ENCODE measurements around the gene TINAGL1.

Gene TINAGL1

DNA sequence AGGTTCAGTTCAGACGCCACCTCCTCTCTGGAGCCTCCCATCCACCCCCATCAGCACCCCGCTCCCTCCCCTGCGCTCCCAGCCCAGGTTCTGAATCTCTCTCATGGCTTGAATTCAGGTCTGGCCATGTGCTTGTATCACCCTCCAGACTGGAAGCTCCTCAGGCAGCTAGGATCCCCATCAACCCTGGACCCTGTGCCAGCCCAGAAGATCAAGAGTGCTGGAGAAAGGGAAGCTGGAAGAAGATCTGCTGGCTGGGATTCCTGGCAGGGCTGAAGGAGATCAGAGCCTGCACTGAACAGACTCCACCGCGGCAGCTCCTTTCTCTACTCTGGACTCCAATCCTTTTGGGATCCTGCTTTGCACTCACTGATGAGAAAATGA is 11.7 kb upstream of the TINAGL1 start:
- H3K4me3 ChIP-seq (ENCODE audit: low read length): no peak overlapping the region
- DNase-seq (ENCODE audit: low read depth, low spot score): no peak

DNA sequence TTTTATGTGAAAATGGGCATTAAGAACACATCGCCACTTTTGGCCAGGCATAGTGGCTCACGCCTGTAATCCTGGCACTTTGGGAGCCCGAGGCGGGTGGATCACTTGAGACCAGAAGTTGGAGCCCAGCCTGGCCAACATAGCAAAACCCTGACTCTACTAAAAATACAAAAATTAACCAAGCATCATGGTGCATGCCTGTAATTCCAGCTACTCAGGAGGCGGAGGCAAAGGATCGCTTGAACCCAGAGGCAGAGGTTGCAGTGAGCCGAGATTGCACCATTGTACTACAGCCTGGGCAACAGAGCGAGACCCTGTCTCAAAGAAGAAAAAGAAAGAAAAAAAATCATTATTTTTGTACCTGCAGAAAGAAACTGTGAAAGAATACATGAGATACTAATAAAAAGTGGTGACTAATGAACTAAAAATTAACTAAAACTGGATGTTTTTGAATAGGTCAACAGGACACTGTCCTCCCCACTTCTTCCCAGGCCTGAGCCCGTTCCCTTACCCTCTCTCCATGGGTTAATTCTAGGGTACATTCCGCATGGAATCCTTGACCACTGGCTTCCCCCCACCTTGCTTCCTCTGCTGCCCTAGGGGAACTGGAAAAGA is 8.3 kb upstream of the TINAGL1 start:
- H3K4me3 ChIP-seq (ENCODE audit: low read length): no peak overlapping the region
- DNase-seq (ENCODE audit: low read depth, low spot score): no peak

DNA sequence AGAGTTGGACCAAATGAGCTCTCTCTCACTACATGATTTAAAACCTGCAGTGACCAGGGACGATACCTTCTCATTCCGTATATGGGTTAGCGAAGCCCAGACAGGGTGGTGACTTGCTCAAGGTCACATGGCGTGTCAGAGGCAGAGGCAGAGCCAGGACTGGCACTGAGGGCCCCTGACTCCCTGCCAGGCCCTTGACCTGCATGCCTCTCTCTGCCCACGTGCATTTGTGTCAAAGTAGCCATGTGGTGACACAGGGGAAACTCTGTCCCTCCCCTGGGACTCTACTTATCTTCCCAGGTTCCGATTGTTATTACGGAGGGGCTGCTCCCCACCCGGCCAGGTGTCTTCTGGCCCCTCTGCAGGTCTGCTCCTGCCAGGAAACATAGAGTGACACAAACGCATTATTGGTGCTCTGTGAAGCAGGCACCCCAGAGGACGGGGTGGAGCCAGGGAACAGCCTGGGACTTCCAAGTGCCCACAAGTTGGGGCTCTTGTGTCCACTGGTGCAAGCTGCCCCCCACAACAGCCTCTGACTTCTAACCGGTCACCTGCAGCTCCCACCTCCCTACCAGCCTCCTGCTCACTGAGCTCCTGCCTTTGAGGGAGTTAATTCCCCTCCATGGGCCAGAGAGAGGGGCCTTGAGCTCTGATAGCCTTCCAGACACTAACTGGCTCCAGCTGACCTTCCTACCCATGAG is 7.3 kb upstream of the TINAGL1 start:
- no peak for DNase-seq (ENCODE audit: low read depth, low spot score)

DNA sequence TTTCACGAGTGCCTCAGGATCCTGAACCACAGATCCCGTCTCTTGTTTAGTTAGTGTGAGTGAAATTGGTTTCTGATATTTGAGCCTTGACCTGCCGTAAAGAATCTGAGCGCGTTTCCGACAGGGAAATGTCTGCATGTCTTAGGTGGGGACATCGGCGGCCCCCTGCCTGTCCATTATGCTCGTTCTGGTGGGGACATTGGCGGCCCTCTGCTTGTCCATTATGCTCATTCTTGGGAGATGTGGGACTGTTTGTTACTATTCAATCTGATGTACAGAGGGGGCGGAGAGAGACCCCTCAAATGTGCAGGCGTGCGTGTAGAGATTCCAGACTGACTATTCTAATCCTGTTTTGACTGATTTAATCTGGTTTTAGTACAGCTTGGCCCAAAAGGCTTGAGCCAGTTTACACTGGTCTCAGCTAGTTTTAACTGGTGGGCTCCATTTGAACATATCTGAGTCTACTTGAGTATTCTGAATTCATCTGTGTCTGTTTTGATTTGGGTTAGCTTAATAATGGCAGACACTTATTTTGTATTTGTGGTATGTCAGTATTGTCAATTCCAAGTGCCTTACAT is 6.6 kb upstream of the TINAGL1 start:
- no peak for DNase-seq (ENCODE audit: low read depth, low spot score)
- H3K4me3 ChIP-seq (ENCODE audit: low read length): no peak overlapping the region

More for the DNA sequence above, 7.3 kb upstream of the TINAGL1 start:
- H3K4me3 ChIP-seq (ENCODE audit: low read length): no peak overlapping the region

DNA sequence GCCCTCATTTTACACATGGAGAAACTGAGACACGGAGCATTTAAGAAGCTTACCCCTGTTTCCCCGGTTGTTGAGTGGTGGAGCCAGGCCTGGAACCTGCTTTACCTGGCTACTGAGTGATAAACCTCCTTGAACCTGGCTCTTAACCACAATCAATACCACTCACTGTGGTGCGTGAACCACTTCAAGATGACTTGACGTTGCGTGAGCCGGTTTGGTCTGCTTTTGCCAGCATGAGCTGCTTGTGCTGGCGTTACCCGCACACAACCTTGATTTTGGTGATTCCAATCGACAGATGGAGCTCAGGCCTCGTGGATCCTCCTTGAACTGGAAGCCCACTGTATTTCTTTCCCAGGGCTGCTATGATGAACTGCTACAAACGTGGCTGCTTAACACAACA is 6.1 kb upstream of the TINAGL1 start:
- peak; percentile 29 for DNase-seq (ENCODE audit: low read depth, low spot score)
- H3K4me3 ChIP-seq (ENCODE audit: low read length): no peak overlapping the region

DNA sequence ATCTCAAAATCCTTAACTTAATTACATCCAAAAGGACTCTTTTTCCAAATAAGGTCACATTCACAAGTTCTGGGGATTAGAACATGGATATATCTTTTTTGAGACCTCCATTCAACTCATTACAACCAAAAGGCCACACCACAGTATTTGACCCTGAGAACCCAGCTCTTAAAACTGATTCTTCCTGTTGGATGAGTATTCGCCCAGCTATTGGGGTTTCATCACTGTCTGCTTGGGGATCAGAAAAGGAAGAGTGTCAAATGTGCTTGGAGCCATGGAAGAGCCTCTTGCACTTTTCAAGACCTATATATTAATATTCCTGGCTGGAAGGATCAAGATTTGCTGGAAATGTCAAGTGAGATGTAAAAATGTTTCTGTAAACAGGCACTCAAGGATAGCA is 5.4 kb upstream of the TINAGL1 start:
- no peak for DNase-seq (ENCODE audit: low read depth, low spot score)
- no peak overlapping the region for H3K4me3 ChIP-seq (ENCODE audit: low read length)

DNA sequence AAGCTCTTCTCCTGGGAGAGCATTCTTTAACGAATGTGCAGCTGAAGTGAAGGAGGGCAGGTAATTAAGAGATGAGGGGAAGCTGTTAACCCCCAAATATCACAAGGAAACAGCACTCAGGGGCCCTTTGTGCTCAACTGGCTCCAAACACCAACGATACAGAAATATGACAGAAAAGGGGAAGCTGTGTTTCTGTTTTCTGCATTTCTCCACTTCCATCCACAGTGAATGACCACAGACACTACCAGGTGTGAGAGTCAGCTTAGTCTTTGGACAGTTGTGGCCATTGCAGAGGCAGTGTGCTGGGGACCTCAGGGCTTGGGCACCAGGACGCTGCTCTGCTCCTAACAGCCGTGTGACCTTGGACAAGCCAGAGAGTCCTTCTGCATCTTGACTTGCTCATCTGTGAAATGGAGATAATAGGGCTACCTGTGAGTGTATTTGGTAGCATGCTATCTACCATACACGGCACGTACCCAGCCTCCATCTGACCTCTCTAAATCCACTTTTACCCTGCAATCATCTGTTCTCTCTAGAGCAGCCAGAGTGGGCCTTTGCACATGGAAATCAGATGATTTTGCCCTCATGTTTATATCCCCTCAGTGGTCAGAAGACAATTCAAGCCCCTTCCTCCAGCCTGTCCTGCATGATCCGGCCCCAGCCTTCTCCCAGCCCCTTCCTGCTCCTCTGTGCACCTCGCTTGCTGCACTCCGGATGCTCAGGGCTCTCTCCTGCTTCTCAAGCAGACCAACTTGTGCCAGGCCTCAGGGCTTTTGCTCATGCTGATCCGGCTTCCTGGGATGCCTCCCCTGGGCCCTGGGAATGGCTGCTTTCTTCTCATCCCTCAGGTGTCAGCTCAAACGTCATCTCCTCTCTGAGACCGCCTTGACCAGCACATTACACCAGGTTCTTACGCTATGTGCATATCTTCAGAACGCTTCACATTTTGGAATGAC is 4.7 kb upstream of the TINAGL1 start:
- no peak for DNase-seq (ENCODE audit: low read depth, low spot score)

DNA sequence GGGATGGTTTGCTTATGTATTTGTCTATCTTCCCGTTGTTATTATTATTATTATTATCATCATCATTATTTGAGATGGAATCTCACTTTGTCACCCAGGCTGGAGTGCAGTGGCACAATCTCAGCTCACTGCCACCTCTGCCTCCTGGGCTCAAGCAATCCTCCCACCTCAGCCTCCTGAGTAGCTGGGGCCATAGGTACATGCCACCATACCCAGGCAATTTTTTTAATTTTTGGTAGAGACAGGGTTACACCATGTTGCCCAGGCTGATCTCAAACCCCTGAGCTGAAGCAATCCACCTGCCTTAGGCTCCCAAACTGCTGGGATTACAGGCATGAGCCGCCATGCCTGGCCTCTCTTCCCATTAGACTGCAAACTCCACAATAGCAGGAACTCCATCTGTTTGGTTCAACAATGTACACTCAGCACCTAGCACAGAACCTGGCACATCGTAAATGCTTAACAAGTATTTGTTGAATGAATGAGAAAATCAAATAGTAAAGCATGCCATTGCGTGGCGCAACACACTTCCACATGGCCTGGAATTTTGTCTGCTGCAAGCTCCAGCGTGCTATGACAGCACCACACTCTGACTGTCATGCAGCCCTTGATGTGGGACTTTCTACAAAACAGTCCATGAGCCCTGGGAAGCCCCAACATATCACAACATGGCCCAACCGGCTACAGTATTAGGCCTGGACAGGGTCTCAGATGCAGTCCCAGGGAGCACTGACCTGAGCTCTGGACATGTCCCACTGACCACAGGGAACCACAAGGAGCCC is 3.8 kb upstream of the TINAGL1 start:
- no peak overlapping the region for H3K4me3 ChIP-seq (ENCODE audit: low read length)
- DNase-seq (ENCODE audit: low read depth, low spot score): no peak

More for the DNA sequence above, 4.7 kb upstream of the TINAGL1 start:
- H3K4me3 ChIP-seq (ENCODE audit: low read length): no peak overlapping the region

DNA sequence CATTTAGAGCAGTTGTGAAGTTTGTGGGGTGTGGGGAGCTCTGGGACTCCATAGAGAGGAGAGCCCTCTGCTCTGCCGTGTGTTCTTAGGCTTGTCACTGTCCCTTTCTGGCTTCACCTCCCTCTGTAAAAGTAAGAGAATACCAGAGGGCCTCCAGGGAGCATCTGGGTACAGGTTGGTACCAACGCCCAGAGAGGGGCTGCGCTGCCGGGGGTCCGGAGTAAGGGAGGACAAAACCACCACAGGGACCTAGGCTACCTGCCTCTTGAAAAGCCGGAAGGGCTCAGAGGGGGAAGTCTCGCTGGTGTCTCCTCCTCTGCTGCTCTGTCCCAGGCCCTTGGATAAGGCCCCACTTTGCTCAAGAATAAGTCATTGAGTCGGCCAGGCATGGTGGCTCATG is 3.1 kb upstream of the TINAGL1 start:
- H3K4me3 ChIP-seq (ENCODE audit: low read length): no peak overlapping the region
- DNase-seq (ENCODE audit: low read depth, low spot score): no peak

DNA sequence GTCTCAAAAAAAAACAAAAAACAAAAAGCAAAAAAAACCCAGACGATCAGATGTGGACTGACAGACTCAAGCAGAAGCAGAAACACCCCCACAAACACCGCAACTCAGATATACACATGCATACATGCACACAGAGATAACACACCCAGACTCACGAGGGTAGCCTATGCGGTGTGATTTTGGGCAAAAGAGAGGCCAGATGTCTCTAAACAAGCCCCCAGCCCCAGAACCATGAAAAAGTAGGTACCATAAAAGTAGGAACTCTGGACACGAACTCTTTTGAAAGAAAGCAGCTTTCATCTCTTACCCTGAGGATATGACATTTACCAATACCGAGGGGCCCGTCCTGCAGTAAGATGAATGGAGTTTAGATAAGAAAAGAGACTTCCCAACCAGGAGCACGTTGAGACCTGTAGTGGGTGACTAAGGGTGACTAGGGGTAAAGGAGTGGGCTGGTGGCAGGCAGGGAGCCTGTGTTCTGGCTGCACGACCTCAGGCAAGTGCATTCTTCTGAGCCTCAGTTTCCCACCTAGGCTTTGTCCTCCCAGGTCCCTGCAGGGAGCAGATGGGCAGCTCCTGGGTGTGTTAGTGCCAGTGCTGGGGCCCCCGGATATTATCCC is 1.5 kb upstream of the TINAGL1 start:
- no peak overlapping the region for H3K4me3 ChIP-seq (ENCODE audit: low read length)
- DNase-seq (ENCODE audit: low read depth, low spot score): no peak

DNA sequence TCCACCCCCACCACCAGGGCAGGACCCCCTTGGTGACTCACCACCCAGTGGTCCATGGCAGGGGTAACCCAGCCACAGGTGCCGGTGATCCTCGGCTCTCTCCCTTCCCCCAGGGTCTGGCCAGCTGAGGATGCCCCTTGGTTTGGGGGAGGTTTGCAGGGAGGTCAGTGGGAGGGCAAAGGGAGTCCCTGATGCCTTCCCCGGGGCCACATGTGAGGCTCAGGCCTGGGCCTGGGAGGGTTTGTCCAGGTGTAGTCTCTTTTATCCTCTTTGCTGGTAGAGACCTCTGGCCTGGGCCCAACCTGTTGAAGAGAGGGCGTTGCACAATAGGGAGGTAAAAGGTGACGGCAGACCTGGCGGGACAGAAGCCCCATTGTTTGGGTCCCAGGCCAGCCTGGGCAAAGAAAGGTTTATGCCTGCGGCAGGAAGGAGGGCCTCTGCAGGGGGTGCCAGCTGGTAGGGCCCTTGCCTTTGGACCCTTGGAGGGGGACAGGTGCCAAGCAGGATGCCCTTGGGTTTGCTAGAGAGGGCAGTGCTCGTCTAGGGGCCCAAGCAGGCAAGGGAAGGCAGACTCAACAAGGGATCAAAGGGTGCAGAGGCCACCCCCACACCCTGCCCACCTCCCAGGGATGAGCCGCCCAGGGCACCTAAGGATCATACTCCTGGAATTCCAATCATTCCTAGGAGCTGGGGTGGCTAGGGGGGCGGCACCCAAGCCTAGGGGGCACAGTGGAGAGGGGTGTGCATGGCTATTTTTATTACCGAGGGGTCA is 760 bp upstream of the TINAGL1 start:
- no peak overlapping the region for H3K4me3 ChIP-seq (ENCODE audit: low read length)
- no peak for DNase-seq (ENCODE audit: low read depth, low spot score)

DNA sequence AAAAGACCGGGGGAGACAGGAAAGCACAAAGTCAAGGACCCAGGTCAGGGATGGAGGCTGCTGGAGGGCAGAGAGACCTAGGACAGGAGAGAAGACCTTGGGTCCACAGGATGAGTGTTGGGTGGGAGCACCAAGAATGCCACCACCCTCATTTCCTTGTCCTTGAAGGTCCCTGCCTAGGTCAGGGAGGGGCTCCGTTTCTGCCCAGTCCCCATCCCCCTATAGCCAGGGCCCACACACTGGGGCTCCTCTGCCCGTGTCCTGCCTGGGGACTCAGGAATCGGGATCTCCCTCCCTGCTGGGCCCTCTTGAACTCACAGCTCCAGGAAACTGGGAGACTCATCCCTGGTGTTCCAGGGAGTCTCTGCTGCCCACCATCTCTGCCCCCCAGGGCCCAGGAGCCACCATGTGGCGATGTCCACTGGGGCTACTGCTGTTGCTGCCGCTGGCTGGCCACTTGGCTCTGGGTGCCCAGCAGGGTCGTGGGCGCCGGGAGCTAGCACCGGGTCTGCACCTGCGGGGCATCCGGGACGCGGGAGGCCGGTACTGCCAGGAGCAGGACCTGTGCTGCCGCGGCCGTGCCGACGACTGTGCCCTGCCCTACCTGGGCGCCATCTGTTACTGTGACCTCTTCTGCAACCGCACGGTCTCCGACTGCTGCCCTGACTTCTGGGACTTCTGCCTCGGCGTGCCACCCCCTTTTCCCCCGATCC is 584 bp downstream of the TINAGL1 start:
- no peak for DNase-seq (ENCODE audit: low read depth, low spot score)
- H3K4me3 ChIP-seq (ENCODE audit: low read length): no peak overlapping the region

DNA sequence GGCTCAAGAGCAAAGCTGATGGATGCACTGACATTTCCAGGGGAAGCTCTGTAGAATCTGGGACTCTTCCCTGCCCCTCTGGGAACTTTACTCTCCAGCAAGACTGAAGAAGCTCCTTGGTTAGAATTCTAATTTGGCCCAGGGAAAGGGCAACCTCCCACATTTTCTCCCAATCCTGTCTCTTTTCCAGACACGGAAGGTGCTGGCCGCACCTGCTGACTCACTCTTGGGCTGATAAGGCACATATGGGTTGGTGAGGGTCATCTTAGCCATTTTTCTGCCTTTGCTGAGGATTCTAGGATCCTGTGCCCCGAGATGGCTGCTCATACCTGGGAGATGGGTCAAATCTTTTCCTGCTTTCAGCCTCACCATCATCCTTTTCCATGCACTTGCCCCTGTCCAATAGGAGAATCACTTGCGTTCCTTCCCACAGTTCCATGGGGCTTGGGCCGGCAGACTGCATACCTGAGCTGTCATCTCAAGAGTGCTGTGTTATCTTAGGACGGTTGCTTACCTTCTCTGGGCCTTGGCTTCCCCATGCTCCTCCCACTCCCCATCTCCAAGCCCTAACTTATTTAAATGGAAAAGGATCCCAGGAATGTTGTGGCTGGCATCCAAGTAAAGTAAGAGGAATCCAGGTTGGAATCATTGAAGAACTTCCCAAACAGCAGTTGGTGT is 1.3 kb downstream of the TINAGL1 start:
- no peak overlapping the region for H3K4me3 ChIP-seq (ENCODE audit: low read length)
- DNase-seq (ENCODE audit: low read depth, low spot score): no peak

DNA sequence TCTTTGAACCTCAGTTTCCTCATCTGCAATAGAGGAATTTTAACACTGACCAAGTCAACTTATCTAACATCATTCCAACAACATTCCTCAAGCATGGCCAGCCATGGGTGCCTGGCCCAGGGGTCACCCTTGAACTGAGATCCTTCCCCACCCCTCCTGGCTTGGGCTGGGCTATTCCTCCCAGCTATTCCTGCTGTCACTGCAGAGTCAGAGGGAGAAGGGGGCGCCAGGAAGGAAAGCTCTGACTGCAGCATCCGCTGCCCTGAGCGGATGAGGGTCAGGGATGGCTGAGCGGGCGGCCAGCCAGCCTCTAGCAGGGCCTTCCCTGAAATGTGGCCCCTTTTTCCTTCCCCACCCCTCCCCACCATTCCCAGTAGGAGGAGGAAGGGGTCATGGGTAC is 3.1 kb downstream of the TINAGL1 start:
- no peak for DNase-seq (ENCODE audit: low read depth, low spot score)
- H3K4me3 ChIP-seq (ENCODE audit: low read length): no peak overlapping the region

DNA sequence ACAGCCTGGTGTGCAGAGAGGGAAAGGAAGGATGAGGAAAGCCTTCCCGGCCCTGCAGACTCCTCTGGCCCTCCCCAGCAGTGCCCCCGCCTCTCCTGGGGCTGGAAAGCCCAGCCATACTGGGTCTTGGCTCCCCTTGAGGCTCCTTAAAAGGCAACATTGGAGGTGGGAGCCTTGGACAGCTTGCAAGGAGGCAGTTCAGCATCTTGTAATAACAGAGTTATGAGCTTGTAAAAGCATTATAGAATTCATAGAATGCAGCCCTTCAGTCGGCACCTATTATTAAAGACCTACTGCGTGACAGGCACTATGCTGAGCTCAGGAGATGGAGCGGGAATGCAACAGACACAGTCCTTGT is 4.2 kb downstream of the TINAGL1 start:
- H3K4me3 ChIP-seq (ENCODE audit: low read length): no peak overlapping the region
- DNase-seq (ENCODE audit: low read depth, low spot score): no peak

DNA sequence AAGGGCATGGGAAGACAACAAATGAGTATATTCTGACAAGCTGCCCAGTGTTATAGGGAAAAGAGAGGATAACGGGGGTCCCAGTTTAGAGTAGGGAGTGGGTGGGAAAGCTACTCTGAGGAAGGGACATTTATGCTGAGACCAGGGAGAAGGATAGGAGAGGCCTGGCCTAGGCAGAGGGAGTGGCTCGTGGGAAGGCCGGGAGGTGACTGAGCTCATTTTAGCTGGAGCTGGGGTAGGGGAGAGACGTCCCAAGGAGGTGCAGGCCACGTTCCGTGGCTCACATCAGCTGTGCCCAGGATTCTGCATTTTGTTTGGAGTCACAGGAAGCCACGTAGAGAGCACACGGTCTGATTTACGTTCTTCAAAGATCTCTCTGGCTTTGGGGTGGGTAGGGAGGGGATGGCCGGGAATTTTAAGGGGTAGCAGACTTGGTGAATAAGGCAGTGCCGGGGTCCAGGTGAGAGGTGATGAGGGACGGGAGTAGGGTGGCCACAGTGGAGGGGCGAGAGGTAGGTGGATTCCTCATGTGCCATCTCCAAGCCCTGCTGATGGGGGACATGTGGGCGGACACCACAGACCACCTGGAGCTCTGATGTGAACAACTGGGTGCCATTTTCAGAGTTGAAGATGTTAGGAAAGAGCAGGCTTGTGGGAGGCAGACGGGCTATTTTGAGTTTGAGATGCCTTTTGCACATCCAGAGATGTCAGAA is 4.7 kb downstream of the TINAGL1 start:
- no peak for DNase-seq (ENCODE audit: low read depth, low spot score)
- no peak overlapping the region for H3K4me3 ChIP-seq (ENCODE audit: low read length)

All from Jurkat, Clone E6-1 (cell line).